Measurements from ENCODE around the gene NUB1. TPM values are rescaled to one million over a fixed set of nuclear protein-coding genes. Genes with fewer than 3 reads are reported as not detected.
A peak's percentile ranks its signal among the peaks of the same experiment; 100 is the strongest.

The NUB1 gene
- total RNA-seq, 1 experiment from 2014 or later = 40.0 TPM

GRCh38 chr7:151342811-151343210, 1.2 kb downstream of the NUB1 start:
- H3K79me2 ChIP-seq (ENCODE audit: low read length) = peaks cover 32% of the 10 kb centered on the region

GRCh38 chr7:151343516-151343915, 1.9 kb downstream of the NUB1 start:
- Histone ChIP-seq H3K9ac (ENCODE audit: low read length) (0 out of 2 replicates have a peak overlapping the region, but pooled peaks have one; percentile 85), H3K4me3 (ENCODE audit: low read length) (no peak overlapping the region), H3K27ac (ENCODE audit: low read length) (peak overlapping the region; percentile 46), H2AFZ (ENCODE audit: low read length) (no peak overlapping the region), H3K4me1 (ENCODE audit: low read length) (peaks cover 32% of the 10 kb centered on the region), H3K4me2 (ENCODE audit: low read depth, low read length, poor library complexity, severe bottlenecking) (peak overlapping the region; percentile 94), H3K9me3 (ENCODE audit: low read length) (no peaks in the 10 kb centered on the region), H3K79me2 (ENCODE audit: low read length) (peaks cover 33% of the 10 kb centered on the region), H3K9me2 (replicated peaks; ENCODE audit: insufficient read depth, low read length) (no peaks in the 10 kb centered on the region), H3K36me3 (ENCODE audit: insufficient read depth, low read length) (peaks cover 24% of the 10 kb centered on the region; the same call in 1 of the 2 replicates), H4K20me1 (ENCODE audit: insufficient read depth, low read depth, low read length) (no peaks in the 10 kb centered on the region), H3K27me3 (ENCODE audit: low read length) (no peaks in the 10 kb centered on the region)
- no peak for DNase-seq

More at GRCh38 chr7:151342811-151343210, 1.2 kb downstream of the NUB1 start:
- peak overlapping the region; percentile 81 for H3K4me3 ChIP-seq (ENCODE audit: low read length)
- H3K4me2 ChIP-seq (ENCODE audit: low read depth, low read length, poor library complexity, severe bottlenecking) = peak overlapping the region; percentile 94
- H3K9ac ChIP-seq (ENCODE audit: low read length) = peak overlapping the region; percentile 85
- no peak for DNase-seq
- H4K20me1 ChIP-seq (ENCODE audit: insufficient read depth, low read depth, low read length) = no peaks in the 10 kb centered on the region
- H3K27me3 ChIP-seq (ENCODE audit: low read length) = no peaks in the 10 kb centered on the region
- H2AFZ ChIP-seq (ENCODE audit: low read length) = no peak overlapping the region
- no peaks in the 10 kb centered on the region for H3K9me3 ChIP-seq (ENCODE audit: low read length)
- H3K4me1 ChIP-seq (ENCODE audit: low read length) = peaks cover 26% of the 10 kb centered on the region
- no peaks in the 10 kb centered on the region for H3K9me2 ChIP-seq (replicated peaks; ENCODE audit: insufficient read depth, low read length)
- H3K36me3 ChIP-seq (ENCODE audit: insufficient read depth, low read length) = peaks cover 23% of the 10 kb centered on the region; the same call in 1 of the 2 replicates
- H3K27ac ChIP-seq (ENCODE audit: low read length) = peak overlapping the region; percentile 46

GRCh38 chr7:151345576-151346469, 4.2 kb downstream of the NUB1 start:
- Histone ChIP-seq H2AFZ (ENCODE audit: low read length) (no peak overlapping the region), H3K79me2 (ENCODE audit: low read length) (peaks cover 33% of the 10 kb centered on the region), H4K20me1 (ENCODE audit: insufficient read depth, low read depth, low read length) (no peaks in the 10 kb centered on the region), H3K4me1 (ENCODE audit: low read length) (peaks cover 40% of the 10 kb centered on the region), H3K27ac (ENCODE audit: low read length) (0 out of 2 replicates have a peak overlapping the region, but pooled peaks have one; percentile 21), H3K27me3 (ENCODE audit: low read length) (no peaks in the 10 kb centered on the region), H3K9me2 (replicated peaks; ENCODE audit: insufficient read depth, low read length) (no peaks in the 10 kb centered on the region), H3K4me3 (ENCODE audit: low read length) (no peak overlapping the region), H3K9me3 (ENCODE audit: low read length) (no peaks in the 10 kb centered on the region), H3K9ac (ENCODE audit: low read length) (no peak overlapping the region), H3K4me2 (ENCODE audit: low read depth, low read length, poor library complexity, severe bottlenecking) (no peak overlapping the region), H3K36me3 (ENCODE audit: insufficient read depth, low read length) (peaks cover 27% of the 10 kb centered on the region; the same call in 1 of the 2 replicates)
- DNase-seq = no peak

GRCh38 chr7:151346470-151346769, 4.8 kb downstream of the NUB1 start:
- Histone ChIP-seq H3K9me2 (replicated peaks; ENCODE audit: insufficient read depth, low read length) (no peaks in the 10 kb centered on the region), H4K20me1 (ENCODE audit: insufficient read depth, low read depth, low read length) (no peaks in the 10 kb centered on the region), H3K9me3 (ENCODE audit: low read length) (no peaks in the 10 kb centered on the region), H3K27ac (ENCODE audit: low read length) (no peak overlapping the region), H3K27me3 (ENCODE audit: low read length) (no peaks in the 10 kb centered on the region), H3K9ac (ENCODE audit: low read length) (no peak overlapping the region), H3K4me1 (ENCODE audit: low read length) (peaks cover 46% of the 10 kb centered on the region), H2AFZ (ENCODE audit: low read length) (no peak overlapping the region), H3K79me2 (ENCODE audit: low read length) (peaks cover 33% of the 10 kb centered on the region), H3K36me3 (ENCODE audit: insufficient read depth, low read length) (peaks cover 27% of the 10 kb centered on the region; the same call in 1 of the 2 replicates), H3K4me3 (ENCODE audit: low read length) (no peak overlapping the region), H3K4me2 (ENCODE audit: low read depth, low read length, poor library complexity, severe bottlenecking) (no peak overlapping the region)
- DNase-seq = no peak

- no peaks in the 10 kb centered on the region for H3K9me3 ChIP-seq (ENCODE audit: low read length)
- no peaks in the 10 kb centered on the region for H3K27me3 ChIP-seq (ENCODE audit: low read length)
- H2AFZ ChIP-seq (ENCODE audit: low read length) = no peak overlapping the region
- H3K27ac ChIP-seq (ENCODE audit: low read length) = no peak overlapping the region
- no peaks in the 10 kb centered on the region for H3K9me2 ChIP-seq (replicated peaks; ENCODE audit: insufficient read depth, low read length)
- H3K9ac ChIP-seq (ENCODE audit: low read length) = no peak overlapping the region
- peaks cover 27% of the 10 kb centered on the region; the same call in 1 of the 2 replicates for H3K36me3 ChIP-seq (ENCODE audit: insufficient read depth, low read length)
- no peak overlapping the region for H3K4me3 ChIP-seq (ENCODE audit: low read length)
- H3K4me1 ChIP-seq (ENCODE audit: low read length) = peaks cover 54% of the 10 kb centered on the region
- no peaks in the 10 kb centered on the region for H4K20me1 ChIP-seq (ENCODE audit: insufficient read depth, low read depth, low read length)
- peaks cover 32% of the 10 kb centered on the region for H3K79me2 ChIP-seq (ENCODE audit: low read length)
- no peak for DNase-seq
- H3K4me2 ChIP-seq (ENCODE audit: low read depth, low read length, poor library complexity, severe bottlenecking) = no peak overlapping the region
Measured at GRCh38 chr7:151347200-151347599, 5.6 kb downstream of the NUB1 start.

- Histone ChIP-seq H3K4me1 (ENCODE audit: low read length) (peaks cover 50% of the 10 kb centered on the region), H3K27me3 (ENCODE audit: low read length) (no peaks in the 10 kb centered on the region), H3K9me3 (ENCODE audit: low read length) (no peaks in the 10 kb centered on the region), H3K4me2 (ENCODE audit: low read depth, low read length, poor library complexity, severe bottlenecking) (peak overlapping the region; percentile 99), H2AFZ (ENCODE audit: low read length) (no peak overlapping the region), H3K79me2 (ENCODE audit: low read length) (peaks cover 24% of the 10 kb centered on the region), H3K9me2 (replicated peaks; ENCODE audit: insufficient read depth, low read length) (no peaks in the 10 kb centered on the region), H4K20me1 (ENCODE audit: insufficient read depth, low read depth, low read length) (no peaks in the 10 kb centered on the region), H3K4me3 (ENCODE audit: low read length) (peak overlapping the region; percentile 69), H3K36me3 (ENCODE audit: insufficient read depth, low read length) (peaks cover 34% of the 10 kb centered on the region; the same call in 1 of the 2 replicates), H3K9ac (ENCODE audit: low read length) (peak overlapping the region; percentile 69), H3K27ac (ENCODE audit: low read length) (peak overlapping the region; percentile 96)
- peak; percentile 56 for DNase-seq
Measured at GRCh38 chr7:151348970-151349369, 7.4 kb downstream of the NUB1 start.

- peaks cover 24% of the 10 kb centered on the region for H3K79me2 ChIP-seq (ENCODE audit: low read length)
- H2AFZ ChIP-seq (ENCODE audit: low read length) = no peak overlapping the region
- H3K4me1 ChIP-seq (ENCODE audit: low read length) = peaks cover 50% of the 10 kb centered on the region
- H3K27me3 ChIP-seq (ENCODE audit: low read length) = no peaks in the 10 kb centered on the region
- peak overlapping the region; percentile 69 for H3K4me3 ChIP-seq (ENCODE audit: low read length)
- H3K36me3 ChIP-seq (ENCODE audit: insufficient read depth, low read length) = peaks cover 34% of the 10 kb centered on the region; the same call in 1 of the 2 replicates
- peak overlapping the region; percentile 96 for H3K27ac ChIP-seq (ENCODE audit: low read length)
- peak overlapping the region; percentile 69 for H3K9ac ChIP-seq (ENCODE audit: low read length)
- H3K9me3 ChIP-seq (ENCODE audit: low read length) = no peaks in the 10 kb centered on the region
- DNase-seq = peak; percentile 81
- H4K20me1 ChIP-seq (ENCODE audit: insufficient read depth, low read depth, low read length) = no peaks in the 10 kb centered on the region
- H3K9me2 ChIP-seq (replicated peaks; ENCODE audit: insufficient read depth, low read length) = no peaks in the 10 kb centered on the region
- peak overlapping the region; percentile 99 for H3K4me2 ChIP-seq (ENCODE audit: low read depth, low read length, poor library complexity, severe bottlenecking)
Measured at GRCh38 chr7:151349507-151349853, 7.9 kb downstream of the NUB1 start.

- no peaks in the 10 kb centered on the region for H3K9me3 ChIP-seq (ENCODE audit: low read length)
- H3K9me2 ChIP-seq (replicated peaks; ENCODE audit: insufficient read depth, low read length) = no peaks in the 10 kb centered on the region
- peak overlapping the region; percentile 96 for H3K27ac ChIP-seq (ENCODE audit: low read length)
- peak; percentile 87 for DNase-seq
- H3K27me3 ChIP-seq (ENCODE audit: low read length) = no peaks in the 10 kb centered on the region
- no peaks in the 10 kb centered on the region for H4K20me1 ChIP-seq (ENCODE audit: insufficient read depth, low read depth, low read length)
- peak overlapping the region; percentile 99 for H3K4me2 ChIP-seq (ENCODE audit: low read depth, low read length, poor library complexity, severe bottlenecking)
- peaks cover 22% of the 10 kb centered on the region for H3K79me2 ChIP-seq (ENCODE audit: low read length)
- H3K9ac ChIP-seq (ENCODE audit: low read length) = peak overlapping the region; percentile 60
- peaks cover 50% of the 10 kb centered on the region for H3K4me1 ChIP-seq (ENCODE audit: low read length)
- H2AFZ ChIP-seq (ENCODE audit: low read length) = no peak overlapping the region
- H3K36me3 ChIP-seq (ENCODE audit: insufficient read depth, low read length) = peaks cover 31% of the 10 kb centered on the region
- peak overlapping the region; percentile 27; the same call in 1 of the 2 replicates for H3K4me3 ChIP-seq (ENCODE audit: low read length)
Measured at GRCh38 chr7:151351027-151351426, 9.4 kb downstream of the NUB1 start.

Data from Karpas-422 (cell line).